ENCODE results near the gene CALHM3.

CALHM3 gene

DNA sequence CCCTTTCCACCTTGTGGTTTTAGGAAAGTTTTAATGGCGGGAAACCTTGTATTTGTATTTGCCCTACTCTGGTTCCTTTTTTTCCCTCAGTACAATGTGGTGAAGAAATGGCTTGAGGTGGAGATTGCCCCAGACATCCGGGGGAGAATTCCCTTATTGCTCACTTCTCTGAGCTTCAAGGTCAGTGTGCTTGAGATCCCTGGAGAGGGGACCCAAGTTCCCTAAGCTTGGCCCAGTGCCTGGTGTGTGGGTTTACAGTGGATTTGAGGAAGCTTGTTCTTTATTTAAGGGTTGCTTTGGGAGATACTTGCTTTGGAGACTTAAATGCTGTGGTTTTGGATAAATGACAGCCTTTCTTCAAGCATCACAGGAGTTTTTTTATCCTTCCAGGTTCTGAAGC lies 45.2 kb downstream of the CALHM3 start:
- TF ChIP-seq, protein P1, sequence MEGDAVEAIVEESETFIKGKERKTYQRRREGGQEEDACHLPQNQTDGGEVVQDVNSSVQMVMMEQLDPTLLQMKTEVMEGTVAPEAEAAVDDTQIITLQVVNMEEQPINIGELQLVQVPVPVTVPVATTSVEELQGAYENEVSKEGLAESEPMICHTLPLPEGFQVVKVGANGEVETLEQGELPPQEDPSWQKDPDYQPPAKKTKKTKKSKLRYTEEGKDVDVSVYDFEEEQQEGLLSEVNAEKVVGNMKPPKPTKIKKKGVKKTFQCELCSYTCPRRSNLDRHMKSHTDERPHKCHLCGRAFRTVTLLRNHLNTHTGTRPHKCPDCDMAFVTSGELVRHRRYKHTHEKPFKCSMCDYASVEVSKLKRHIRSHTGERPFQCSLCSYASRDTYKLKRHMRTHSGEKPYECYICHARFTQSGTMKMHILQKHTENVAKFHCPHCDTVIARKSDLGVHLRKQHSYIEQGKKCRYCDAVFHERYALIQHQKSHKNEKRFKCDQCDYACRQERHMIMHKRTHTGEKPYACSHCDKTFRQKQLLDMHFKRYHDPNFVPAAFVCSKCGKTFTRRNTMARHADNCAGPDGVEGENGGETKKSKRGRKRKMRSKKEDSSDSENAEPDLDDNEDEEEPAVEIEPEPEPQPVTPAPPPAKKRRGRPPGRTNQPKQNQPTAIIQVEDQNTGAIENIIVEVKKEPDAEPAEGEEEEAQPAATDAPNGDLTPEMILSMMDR (IDR thresholded peaks at IDR 0.05; ENCODE audit: insufficient read depth, low read depth, low read length, missing control alignments) = no peak
- no peak overlapping the region for H3K4me3 ChIP-seq (ENCODE audit: low read depth, low read length)
- no peak for DNase-seq (ENCODE audit: low read depth)

GRCh38 chr10:103431902-103432301 lies 47.1 kb downstream of the CALHM3 start:
- peak; percentile 26 for DNase-seq (ENCODE audit: low read depth)
- TF ChIP-seq, protein P1 (IDR thresholded peaks at IDR 0.05; ENCODE audit: insufficient read depth, low read depth, low read length, missing control alignments) = no peak
- H3K4me3 ChIP-seq (ENCODE audit: low read depth, low read length) = no peak overlapping the region

DNA sequence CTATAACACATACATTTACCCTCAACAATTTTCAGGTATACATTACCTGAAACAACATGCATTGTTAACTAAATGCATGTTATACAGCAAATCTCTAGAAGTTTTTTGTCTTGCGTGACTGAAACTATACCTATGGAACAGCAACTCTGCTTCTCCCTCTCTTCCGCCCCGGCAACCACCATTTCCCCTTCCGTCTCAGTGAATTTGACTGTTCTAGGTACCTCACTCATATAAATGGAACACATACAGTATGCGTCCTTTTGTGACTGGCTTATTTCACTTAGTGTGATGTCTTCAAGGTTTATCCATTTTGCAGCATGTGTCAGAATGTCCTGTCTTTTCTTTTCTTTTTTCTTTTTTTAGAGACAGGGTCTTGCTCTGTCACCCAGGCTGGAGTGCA lies 49.4 kb downstream of the CALHM3 start:
- TF ChIP-seq, protein P1 (IDR thresholded peaks at IDR 0.05; ENCODE audit: insufficient read depth, low read depth, low read length, missing control alignments) = no peak
- no peak for DNase-seq (ENCODE audit: low read depth)
- no peak overlapping the region for H3K4me3 ChIP-seq (ENCODE audit: low read depth, low read length)

DNA sequence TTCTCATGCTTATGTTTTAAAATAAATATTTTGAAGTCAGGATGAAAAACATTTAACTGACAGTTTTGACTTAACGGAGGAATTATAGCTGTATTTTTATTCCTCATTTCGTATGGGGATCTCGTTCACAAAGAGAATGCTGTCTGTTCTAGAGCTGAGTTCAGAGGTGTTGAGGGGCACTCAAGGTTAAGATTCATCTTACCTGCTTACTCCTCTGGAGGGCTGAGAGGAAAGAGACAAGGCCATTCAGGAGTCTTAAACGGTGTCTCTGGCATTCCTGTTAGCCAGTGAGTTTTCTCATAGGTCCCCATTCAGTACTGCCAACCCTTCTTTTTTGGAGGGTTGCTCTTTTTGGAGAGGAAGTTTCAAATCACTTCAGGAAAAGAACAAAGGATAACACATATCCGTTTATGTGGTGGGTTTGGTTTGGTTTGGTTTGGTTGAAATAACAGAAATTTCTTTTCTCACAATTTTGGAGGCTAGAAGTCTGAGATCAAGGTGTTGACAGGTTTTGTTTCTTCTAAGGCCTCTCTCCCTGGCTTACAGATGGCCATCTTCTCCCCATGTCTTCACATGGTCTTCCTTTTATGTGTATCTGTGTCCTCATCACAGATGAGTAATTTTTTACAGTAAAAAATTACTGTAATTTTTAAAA lies 49.9 kb downstream of the CALHM3 start:
- no peak overlapping the region for H3K4me3 ChIP-seq (ENCODE audit: low read depth, low read length)
- TF ChIP-seq, protein P1 (IDR thresholded peaks at IDR 0.05; ENCODE audit: insufficient read depth, low read depth, low read length, missing control alignments) = no peak
- no peak for DNase-seq (ENCODE audit: low read depth)

DNA sequence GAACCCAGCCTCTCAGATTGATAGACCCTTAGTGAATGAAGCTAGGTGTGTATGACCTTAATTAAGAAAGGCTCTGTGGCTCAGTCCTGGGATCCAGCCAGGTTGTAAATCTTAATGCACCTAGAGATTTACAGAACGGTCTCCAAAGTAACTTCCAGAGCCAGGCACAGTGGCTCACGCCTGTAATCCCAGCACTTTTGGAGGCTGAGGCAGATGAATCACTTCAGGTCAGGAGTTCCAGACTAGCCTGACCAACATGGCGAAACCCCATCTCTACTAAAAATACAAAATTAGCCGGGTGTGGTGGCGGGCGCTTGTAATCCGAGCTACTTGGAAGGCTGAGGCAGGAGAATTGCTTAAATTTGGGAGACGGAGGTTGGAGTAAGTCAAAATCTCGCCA lies 51.2 kb downstream of the CALHM3 start:
- no peak for DNase-seq (ENCODE audit: low read depth)
- H3K4me3 ChIP-seq (ENCODE audit: low read depth, low read length) = no peak overlapping the region
- TF ChIP-seq, protein P1 (IDR thresholded peaks at IDR 0.05; ENCODE audit: insufficient read depth, low read depth, low read length, missing control alignments) = no peak

DNA sequence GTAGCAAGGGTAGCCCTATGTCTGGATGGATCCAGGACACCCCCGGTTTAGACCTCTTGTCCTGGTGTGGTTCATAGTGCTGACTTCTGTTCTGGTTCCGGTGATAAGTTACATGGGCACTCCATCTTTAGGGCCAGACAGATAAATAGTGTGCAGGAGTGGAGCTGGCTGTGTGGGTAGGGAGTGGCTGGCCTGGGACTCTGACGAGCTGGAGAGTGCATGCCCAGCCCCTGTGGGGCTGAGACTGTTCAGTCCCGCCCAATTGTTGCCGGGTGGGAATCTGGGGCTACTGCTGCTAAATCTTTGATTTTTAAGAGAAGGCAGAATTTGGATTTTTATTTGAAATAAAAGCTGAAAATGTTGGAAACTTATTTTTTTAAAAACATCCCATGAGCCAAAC lies 55.3 kb downstream of the CALHM3 start:
- H3K4me3 ChIP-seq (ENCODE audit: low read depth, low read length) = no peak overlapping the region
- TF ChIP-seq, protein P1 (IDR thresholded peaks at IDR 0.05; ENCODE audit: insufficient read depth, low read depth, low read length, missing control alignments) = no peak
- no peak for DNase-seq (ENCODE audit: low read depth)

Data from GM12865 (cell line).